ENCODE results near the gene GSDMA.
"Not testable (repeated sequence)": the region's sequence is repeated elsewhere in the genome, so short reads cannot be mapped to it uniquely, and the experiment has no call there.

Gene GSDMA

GRCh38 chr17:39929646-39930407 is 33.0 kb upstream of the GSDMA start:
- no peak for DNase-seq

- DNase-seq: no peak
Measured at GRCh38 chr17:39933912-39934311, 28.9 kb upstream of the GSDMA start.

- no peak for DNase-seq
Measured at GRCh38 chr17:39934324-39934723, 28.5 kb upstream of the GSDMA start.

GRCh38 chr17:39935909-39936308 is 26.9 kb upstream of the GSDMA start:
- DNase-seq: no peak

- DNase-seq: no peak
Measured at GRCh38 chr17:39937447-39937846, 25.4 kb upstream of the GSDMA start.

GRCh38 chr17:39938140-39938869 is 24.5 kb upstream of the GSDMA start:
- no peak for DNase-seq

GRCh38 chr17:39939106-39939505 is 23.7 kb upstream of the GSDMA start:
- DNase-seq: no peak

GRCh38 chr17:39939588-39940419 is 23.0 kb upstream of the GSDMA start:
- no peak for DNase-seq

GRCh38 chr17:39943702-39944392 is 19.0 kb upstream of the GSDMA start:
- DNase-seq: no peak

- no peak for DNase-seq
Measured at GRCh38 chr17:39944393-39944711, 18.5 kb upstream of the GSDMA start.

GRCh38 chr17:39946551-39947330 is 16.1 kb upstream of the GSDMA start:
- no peak for DNase-seq

- not testable (repeated sequence) for DNase-seq
Measured at GRCh38 chr17:39948489-39948828, 14.3 kb upstream of the GSDMA start.

- no peak for DNase-seq
Measured at GRCh38 chr17:39949028-39949427, 13.8 kb upstream of the GSDMA start.

GRCh38 chr17:39950871-39951348 is 11.9 kb upstream of the GSDMA start:
- no peak for DNase-seq

- no peak for DNase-seq
Measured at GRCh38 chr17:39951924-39952679, 10.7 kb upstream of the GSDMA start.

GRCh38 chr17:39952680-39953470 is 9.9 kb upstream of the GSDMA start:
- peak; percentile 87 to 96 for DNase-seq

GRCh38 chr17:39953471-39953888 is 9.3 kb upstream of the GSDMA start:
- DNase-seq: no peak

GRCh38 chr17:39954876-39955275 is 7.9 kb upstream of the GSDMA start:
- DNase-seq: no peak

- no peak for DNase-seq
Measured at GRCh38 chr17:39955726-39956225, 7.0 kb upstream of the GSDMA start.

- DNase-seq: no peak
Measured at GRCh38 chr17:39960524-39961041, 2.2 kb upstream of the GSDMA start.

Data from NCI-H446 (cell line).